GM19023 (cell line): ENCODE measurements around the gene ZNF397.
A peak's percentile ranks its signal among the peaks of the same experiment; 100 is the strongest.

Experiments used
- ATAC-seq: cut with Tn5 transposase; IDR thresholded peaks from one replicate; pipeline ENCODE4 v1.9.1; 2021; ENCODE audit warnings: mild to moderate bottlenecking, moderate library complexity; ENCODE audit not compliant: unreplicated experiment

The ZNF397 gene

DNA sequence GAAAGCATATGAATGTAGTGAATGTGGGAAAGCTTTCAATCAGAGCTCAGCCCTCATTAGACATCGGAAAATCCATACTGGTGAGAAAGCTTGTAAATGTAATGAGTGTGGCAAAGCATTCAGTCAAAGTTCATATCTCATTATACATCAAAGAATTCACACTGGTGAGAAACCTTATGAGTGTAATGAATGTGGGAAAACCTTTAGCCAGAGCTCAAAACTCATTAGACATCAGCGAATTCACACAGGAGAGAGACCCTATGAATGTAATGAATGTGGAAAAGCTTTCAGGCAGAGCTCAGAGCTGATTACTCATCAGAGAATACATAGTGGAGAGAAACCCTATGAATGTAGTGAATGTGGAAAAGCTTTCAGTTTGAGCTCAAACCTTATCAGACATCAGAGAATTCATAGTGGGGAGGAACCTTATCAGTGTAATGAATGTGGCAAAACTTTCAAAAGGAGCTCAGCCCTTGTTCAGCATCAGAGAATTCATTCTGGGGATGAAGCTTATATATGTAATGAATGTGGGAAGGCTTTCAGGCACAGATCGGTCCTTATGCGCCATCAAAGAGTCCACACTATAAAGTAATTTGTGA, 5.0 kb downstream of the ZNF397 start:
- ATAC-seq, result no peak

DNA sequence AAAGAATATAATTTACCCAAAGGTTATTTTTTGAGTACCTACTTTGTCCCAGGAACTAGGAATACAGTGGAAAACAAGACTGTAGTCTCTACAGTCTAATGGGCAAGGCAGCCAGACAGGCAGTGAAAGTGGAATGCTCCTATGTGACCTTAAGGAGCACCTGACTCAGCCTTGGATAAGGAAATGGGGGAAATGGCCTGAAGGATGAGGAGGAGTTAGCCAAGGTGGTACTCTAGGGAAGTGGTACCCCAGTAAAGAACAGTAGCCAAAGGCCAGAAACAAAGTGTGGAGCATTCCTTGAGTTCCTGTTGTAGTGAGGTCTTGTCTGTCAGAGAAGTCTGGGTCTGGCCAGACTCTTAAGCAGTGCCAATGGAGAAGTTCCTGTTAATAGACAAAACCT, 6.0 kb downstream of the ZNF397 start:
- ATAC-seq, result no peak

DNA sequence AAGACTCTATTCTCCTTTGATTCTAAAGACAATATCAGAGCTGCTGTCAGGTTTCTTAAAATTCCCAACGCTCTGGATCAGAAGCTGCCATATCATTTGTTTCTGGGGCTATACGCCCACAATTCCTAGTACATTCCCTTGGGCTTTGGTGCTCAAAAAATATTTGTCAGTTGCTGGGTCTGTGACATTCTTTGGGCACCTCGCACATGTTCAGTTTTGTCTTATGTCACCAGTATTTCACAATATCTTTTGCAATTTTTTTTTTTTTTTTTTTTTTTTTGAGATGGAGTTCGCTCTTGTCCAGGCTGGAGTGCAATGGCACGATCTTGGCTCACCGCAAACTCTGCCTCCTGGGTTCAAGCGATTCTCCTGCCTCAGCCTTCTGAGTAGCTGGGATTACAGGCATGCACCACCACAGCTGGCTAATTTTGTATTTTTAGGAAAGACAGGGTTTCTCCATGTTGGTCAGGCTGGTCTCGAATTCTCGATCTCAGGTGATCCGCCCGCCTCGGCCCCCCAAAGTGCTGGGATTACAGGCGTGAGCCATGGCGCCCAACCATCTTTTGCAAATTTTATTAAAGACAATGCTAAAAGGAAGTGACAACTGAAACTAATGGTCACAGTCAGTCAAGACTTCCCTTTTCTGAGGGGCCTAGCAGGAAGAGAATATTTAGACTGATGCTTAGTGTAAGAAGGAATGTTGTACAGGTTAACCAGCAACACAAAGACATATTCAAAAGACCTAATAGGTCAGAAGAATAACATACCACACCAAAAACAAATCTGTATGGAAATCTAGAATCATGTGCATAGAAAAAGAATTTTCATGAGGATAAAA, 6.8 kb downstream of the ZNF397 start:
- no peak for ATAC-seq

DNA sequence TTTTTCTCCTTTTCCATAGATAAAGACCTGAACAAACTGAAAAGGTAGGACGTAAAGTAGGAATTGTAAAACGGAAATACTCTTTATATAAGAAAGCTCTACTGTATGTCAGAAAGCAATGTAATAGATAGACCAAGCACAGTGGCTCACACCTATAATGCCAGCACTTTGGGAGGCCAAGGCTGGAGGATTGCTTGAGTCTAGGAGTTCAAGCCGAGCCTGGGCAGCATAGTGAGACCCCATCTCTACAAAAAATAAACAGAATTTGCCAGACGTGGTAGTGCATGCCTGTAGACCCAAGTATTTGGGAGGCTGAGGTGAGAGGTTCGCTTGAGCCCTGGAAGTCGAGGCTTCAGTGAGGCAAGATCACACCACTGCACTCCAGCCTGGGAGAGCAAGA, 7.6 kb downstream of the ZNF397 start:
- no peak for ATAC-seq

DNA sequence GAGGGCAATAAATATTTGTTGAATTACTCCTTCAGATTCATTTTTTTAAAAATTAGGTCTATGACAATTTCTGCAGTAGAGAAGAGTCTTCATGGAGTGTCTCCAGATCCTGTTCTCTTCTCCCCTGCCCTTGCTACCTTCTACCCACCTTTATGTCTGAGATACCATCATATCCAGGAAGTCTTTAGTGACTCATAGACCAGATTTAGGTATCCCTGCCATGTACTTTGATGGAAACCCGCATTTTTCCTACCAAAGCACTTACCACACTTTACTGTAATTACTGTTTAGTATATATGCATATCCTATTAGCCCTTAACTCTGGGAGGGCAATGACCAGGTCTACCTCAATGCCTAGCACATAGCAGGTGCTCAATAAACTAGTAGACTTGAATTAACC, 11.6 kb downstream of the ZNF397 start:
- ATAC-seq, result no peak

DNA sequence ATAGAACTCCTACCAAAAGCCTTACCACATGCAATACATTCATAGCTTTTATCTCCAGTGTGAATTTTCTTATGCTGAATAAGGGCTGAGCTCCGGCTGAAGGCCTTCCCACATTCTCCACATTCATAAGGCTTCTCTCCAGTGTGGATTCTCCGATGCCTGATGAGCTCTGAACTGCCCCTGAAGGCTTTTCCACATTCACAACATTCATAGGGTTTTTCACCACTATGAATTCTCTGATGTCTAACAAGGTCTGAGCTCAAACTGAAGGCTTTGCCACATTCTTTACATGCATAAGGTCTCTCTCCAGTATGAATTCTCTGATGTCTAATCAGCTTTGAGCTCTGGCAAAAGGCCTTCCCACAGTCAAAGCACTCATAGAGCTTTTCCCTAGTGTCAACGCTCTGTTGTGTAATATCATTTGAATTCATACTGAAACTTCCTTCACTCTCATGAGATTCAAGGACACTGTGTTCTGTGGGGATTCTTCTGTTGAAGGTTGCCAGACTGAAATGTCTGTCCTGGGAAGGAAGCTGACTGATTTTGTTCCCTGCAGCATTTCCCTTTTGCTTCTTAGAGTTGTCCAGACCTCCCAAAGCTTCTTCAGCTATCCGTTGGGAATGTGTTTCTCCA, 12.9 kb downstream of the ZNF397 start:
- ATAC-seq, result no peak

DNA sequence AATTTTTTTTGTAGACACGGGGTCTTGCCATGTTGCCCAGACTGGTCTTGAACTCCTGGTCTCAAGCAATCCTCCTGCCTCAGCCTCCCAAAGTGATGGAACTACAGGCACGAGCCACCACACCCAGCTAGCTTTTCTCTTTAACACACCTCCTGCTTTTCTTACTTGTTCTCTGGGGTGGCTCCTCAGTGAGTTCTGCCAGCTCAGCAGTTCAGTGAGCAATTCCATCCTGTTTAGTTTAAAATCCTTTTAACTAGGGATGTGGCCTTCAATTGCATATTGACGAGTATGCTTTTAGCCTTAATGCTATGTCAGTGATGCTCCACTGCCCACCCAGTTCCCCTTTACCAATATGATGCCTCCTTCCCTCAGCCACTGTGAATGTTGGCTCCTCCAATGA, 16.1 kb downstream of the ZNF397 start:
- no peak for ATAC-seq

DNA sequence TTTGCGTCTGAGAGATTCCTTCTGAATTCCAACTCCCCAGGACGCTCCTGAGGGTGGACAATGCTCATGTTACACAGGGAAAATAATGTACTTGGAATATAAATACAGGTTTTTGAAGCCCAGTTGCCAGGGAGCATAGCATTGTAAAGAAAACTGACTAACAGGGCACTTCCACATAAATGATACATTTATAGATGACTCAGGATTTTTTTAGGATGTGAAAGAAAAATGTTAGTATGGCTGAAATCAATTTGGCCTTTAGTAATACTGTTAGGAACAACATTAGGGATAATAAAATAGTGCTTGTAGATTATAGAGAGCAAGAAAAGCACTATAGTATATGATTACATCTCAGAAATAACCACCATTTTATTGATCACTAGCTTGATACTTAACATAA, 23.6 kb downstream of the ZNF397 start:
- ATAC-seq, result no peak

DNA sequence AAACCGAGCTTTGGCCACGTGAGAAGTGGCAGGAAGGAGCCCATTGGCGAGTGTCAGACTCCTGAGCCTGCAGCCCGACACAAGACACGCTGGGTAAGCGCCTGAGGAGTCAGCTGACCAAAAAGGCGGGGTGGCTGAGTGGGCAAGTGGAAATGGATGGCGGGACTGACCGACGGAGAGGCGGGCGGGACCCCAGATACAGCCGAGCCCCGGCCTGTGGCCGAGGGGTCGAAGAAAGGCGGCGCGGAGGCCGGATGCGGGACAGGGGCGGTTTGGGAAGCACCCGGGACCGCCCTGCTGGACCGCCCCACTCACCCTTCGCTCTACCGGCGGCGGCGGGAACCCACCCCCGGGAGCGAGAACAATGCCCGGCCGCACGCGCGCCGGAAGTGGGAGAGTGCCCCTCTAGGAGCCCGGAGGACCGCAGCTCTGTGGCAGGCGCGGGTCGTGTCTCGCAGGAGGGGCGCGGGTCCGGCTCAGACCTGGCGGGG, 26.4 kb downstream of the ZNF397 start:
- peak; percentile 83 for ATAC-seq

DNA sequence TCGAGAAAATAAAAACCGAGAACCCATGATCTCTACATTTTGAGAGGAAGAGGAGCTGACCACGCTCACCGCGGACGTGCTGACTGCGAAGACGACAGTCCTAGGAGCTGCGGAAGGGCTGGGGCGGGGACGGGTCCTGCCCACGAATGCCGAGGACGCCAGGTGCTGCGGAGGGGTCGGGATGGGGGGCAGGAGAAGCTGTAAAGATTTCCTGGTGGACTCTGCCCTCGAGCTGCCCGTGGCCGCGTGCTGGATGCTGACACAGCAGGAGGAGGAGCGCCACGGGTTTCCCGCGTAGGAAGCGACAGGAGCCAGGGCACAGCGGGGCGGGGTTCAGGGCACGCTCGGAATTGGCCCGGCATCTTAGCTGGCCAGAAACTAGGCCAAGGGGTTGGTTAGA, 27.0 kb downstream of the ZNF397 start:
- no peak for ATAC-seq

DNA sequence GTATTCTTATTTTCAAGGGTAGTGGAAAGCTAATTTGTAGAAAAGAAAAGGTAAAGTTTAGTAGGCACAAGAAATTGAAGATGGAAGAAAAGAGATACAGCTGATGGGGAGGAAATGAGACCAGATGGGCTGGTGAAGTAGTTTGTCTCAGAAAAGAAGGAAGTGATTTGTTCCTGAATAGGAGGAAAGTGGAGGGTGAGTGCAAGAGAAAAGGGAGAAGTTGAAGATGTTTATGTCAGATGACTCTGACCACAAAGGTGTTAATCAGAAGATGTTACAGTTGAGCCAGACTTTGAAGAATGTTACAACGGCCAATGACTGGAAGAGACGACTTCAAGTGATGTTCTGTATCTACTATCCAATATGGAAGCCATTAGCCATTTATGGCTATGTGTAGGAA, 28.0 kb downstream of the ZNF397 start:
- ATAC-seq, result no peak

DNA sequence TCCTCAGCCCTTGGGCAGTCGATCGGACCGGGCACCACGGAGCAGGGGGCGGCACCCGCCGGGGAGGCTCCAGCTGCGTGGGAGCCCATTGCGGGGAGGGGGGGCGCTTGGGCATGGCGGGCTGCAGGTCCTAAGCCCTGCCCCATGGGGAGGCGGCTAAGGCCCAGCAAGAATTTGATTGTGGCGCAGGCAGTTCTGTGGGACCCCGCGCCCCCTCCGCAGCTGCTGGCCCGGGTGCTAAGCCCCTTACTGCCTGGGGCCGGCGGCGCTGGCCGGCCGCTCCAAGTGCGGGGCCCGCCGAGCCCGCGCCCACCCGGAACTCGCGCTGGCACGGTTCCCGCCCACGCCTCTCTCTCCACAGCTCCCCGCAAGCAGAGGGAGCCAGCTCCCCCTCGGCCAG, 30.8 kb downstream of the ZNF397 start:
- no peak for ATAC-seq

DNA sequence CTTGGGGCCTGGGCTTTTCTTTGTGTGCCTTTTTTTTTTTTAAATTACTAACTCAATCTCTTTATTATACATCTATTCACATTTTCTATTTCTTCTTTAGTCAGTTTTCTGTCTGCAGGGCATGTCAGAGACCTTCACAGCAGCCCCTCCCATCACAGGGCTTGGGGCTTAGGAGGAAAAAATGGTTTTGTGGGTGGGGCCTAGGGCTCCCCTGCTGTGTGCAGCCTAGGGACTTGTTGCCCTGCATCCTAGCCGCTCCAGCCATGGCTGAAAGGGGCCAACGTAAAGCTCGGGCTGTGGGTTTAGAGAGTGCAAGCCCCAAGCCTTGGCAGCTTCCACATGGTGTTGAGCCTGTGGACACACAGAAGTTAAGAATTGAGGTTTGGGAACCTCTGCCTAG, 35.4 kb downstream of the ZNF397 start:
- no peak for ATAC-seq

DNA sequence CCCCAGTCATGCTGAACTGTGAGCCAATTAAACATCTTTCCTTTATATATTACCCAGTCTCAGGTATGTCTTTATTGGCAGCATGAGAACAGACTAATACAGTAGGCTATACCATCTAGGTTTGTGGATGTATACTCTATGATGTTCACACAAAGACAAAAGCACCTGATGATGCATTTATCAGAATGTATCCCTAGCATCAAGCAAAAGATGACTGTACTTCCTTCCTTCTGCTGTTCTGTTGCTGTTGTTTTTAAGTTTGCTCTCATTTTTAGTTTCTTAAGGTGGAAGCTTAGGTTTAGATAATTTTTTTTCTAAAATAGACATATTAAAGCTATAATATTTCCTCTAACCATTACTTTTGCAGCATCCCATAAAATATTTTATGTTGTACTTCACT, 36.8 kb downstream of the ZNF397 start:
- no peak for ATAC-seq

DNA sequence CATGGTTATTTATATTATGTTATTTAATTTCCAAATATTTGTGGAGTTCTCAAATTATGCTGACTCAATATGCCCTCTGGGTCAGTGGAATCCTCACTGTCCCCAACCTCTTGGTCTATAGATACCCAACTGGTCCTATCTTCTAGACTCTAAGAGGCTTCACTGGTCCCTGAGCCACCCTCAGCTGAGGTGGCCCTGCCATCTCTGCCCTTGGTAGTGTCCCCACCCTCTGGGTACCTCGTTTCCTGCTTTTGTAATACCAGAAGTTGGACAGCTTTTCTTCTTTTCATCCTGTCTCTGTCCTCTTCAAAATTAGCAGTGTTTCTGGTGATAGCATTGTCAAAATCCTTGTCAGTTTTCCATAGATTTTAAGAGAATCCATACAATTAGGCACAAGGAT, 37.3 kb downstream of the ZNF397 start:
- no peak for ATAC-seq

DNA sequence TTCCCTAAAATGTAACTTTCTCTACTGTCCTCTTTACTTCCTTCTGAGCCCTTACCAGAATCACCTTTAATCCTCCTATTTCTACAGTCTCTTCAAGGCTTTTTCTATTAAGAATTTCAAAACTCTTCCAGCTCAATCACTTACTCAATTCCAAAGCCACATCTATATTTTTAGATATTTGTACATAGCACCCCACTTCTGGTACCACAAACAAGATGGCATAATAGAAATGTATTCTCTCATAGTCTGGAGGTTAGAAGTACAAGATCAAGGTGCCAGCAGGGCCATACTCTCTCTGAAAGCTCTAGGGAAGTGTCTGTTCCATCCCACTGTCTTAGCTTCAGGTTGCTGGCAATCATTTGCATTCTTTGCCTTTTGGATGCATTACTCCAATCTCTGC, 38.1 kb downstream of the ZNF397 start:
- ATAC-seq, result no peak

DNA sequence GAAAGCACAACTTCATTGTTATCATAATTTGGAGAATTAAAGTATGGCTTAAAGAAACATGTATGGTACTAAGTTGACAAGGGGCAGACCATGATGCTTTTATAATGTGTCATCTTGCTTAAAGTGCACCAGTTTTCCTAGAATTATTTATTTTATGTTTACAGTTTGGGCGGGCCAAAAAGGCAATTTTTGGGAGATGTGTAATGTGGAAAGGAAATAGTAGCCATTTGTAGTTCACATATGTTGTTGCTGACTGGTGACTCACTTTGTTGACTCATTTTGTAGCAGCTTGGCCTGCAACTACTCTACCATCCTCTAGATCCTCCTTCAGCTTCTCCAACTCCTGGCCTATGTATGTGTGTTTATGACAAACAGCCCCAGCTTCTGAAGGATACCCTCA, 41.5 kb downstream of the ZNF397 start:
- ATAC-seq, result no peak

DNA sequence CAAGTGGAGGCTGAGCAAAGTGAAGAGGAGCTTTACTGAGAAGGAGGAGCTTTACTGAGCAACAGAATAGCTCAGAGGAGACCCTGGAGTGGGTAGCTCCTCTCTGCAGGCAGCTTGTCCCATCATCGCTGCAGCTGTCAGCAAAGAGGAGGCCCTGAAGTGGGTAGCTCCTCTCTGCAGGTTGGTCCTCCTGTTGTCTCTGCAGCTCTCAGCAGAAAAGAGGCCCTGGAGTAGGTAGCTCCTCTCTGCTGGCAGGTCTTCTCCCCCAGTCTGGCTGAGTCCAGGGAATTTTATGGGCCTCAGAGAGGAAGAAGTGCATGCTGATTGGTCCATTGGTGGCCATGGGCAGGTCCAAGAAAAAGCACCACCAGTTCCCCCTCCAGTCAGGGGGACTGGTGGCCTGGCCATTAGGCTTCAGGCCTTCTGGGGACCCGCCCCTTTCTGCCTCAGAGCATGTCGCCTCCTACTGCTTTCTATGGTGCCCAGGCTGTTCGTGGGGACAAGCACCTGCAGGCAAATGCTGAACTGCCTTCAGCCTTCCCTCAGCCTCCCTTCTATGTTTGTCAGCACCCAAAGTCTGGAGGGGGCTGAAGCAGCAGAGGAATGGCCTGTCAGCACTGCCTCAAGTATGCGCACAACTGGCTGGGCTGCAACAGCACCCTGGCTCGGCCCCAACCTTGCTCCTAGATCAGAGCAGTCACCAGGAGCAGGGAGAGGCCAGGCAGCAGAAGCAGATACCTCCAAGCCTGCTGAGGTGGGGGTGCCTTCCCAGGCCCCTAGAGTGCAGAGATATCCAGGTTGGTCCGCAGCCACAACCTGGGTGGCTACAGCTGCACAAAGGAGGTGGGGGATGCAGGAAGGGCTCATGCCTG, 43.3 kb downstream of the ZNF397 start:
- no peak for ATAC-seq

DNA sequence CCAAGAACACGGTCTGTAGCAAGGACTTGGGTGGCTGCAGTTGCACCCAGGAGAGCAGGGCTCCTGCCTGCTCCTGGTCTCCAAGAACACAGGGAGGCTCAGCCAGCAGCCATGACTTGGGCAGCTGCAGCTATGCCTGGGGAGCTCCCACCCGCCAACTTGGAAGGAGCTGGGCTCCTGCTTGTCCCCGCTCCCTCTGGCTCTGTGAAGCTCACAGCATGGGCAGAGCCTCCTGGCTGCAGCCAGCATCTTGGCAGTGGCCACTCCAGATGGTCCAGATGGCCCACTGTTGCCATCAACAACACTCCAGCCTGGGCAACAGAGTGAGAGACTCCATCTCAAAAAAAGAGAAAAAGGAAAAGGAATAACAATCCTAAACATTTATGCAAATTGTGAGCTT, 44.0 kb downstream of the ZNF397 start:
- ATAC-seq, result no peak

DNA sequence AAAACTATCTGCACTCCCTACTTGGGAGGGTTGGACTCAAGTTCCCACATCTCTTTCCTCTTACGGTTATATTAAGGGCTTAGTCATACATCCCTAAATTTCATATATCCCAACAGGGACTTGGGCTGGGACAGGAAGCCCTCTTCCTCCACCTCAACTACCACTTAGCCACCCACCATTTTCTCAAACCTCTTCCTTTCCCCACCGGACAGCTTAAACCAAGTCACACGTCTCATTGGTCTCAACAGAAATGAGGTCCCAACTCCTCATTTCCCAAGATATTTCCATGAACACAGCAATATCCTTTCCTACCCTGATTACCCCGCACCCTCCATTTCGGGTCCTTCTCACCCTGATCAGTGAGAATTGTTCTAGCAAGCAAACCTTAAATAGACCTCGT, 48.5 kb downstream of the ZNF397 start:
- ATAC-seq, result no peak

DNA sequence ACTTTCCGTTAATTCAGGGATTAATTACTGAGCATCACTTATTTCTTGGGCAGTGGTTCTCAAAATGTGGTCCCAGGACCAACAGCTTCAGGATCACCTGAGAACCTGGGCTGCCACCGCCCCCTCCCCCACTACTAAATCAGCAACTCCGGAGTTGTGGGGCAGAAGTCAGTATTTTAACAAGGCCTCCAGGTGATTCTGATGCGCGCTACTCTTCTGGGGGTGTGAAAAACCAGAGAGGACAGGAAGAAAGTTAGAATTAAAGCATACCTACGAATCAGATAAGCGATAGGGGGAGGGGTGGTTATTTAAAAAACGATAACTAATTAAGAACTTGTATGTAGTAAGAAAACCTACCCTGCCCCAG, 48.9 kb downstream of the ZNF397 start:
- peak; percentile 40 for ATAC-seq
